Keratinocyte (primary cell): ENCODE results near the gene ADSL.

ENCODE experiments used
- CTCF ChIP-seq, 3 experiments: IDR thresholded peaks in 1 of 3; conservative IDR thresholded peaks in 1 of 3; optimal IDR thresholded peaks in 1 of 3; 2 replicates in 2 of 3; 3 replicates in 1 of 3; pipeline versions ENCODE3 to v1.5.1; 2011; ENCODE audit warnings: low read length in 3 of 3, mild to moderate bottlenecking in 3 of 3, moderate library complexity in 2 of 3, control low read depth in 1 of 3, inconsistent platforms in 1 of 3; ENCODE audit not compliant: insufficient read depth in 2 of 3; ENCODE audit errors: extremely low read depth in 1 of 3
- EZH2 ChIP-seq: IDR thresholded peaks from one replicate; pipeline ENCODE4 v1.6.1; 2012; ENCODE audit warnings: inconsistent platforms, mild to moderate bottlenecking, low read length, moderate library complexity

GRCh38 chr22:40352763-40353162 lies 6.5 kb downstream of the ADSL start:
- no peak for TF ChIP-seq CTCF (optimal IDR thresholded peaks at IDR 0.05 in 1 of 3, IDR thresholded peaks at IDR 0.05 in 1 of 3, conservative IDR thresholded peaks at IDR 0.05 in 1 of 3; ENCODE audit: extremely low read depth in 1 of 3, insufficient read depth in 2 of 3, low read length in 3 of 3)
- no peak for TF ChIP-seq EZH2
